ENCODE measurements around the gene MEMO1. TPM values are rescaled to one million over a fixed set of nuclear protein-coding genes. Genes with fewer than 3 reads are reported as not detected.
A peak's percentile ranks its signal among the peaks of the same experiment; 100 is the strongest.

Gene MEMO1
- total and polyA plus RNA-seq, 2 donors (not counting 1 experiment from before 2014, with no cell fraction given), result 44.8 to 65.8 TPM

GRCh38 chr2:31997653-31998052 is 13.2 kb downstream of the MEMO1 start:
- H2AFZ ChIP-seq (ENCODE audit: insufficient read depth, low read depth, low read length, poor library complexity, severe bottlenecking), result no peak overlapping the region
- peak overlapping the region; percentile 9 for H3K4me3 Mint-ChIP-seq
- H3K4me3 ChIP-seq (ENCODE audit: control extremely low read depth in 1 of 5, extremely low read depth in 1 of 5, insufficient read depth in 1 of 5, low read depth in 2 of 5, low read length in 4 of 5), result no peak overlapping the region
- WGBS (ENCODE audit: insufficient coverage), result 67% methylated on average over 3 of the region's 3 CpGs
- peak overlapping the region; percentile 4 for H3K4me2 ChIP-seq (replicated peaks; ENCODE audit: low read depth, low read length, poor library complexity, severe bottlenecking)
- no peak overlapping the region for H3K27ac ChIP-seq (ENCODE audit: low read length in 2 of 2)
- DNase-seq (no peak), ATAC-seq (ENCODE audit: low read depth) (no peak)
- peaks cover 30 to 36% of the 10 kb centered on the region in 2 donors for H3K4me1 ChIP-seq (ENCODE audit: control insufficient read depth in 2 of 2, insufficient read depth in 2 of 2, low read length in 2 of 2)
- CTCF ChIA-PET, result interaction anchor here (1.1 kb wide), 1 partner anchor 11 kb away, joined by 3 read pairs; no protein-coding TSS in a partner anchor
- H3K4me1 Mint-ChIP-seq, result peaks cover 58% of the 10 kb centered on the region
- no peak for TF ChIP-seq EZH2 (IDR thresholded peaks at IDR 0.05; ENCODE audit: borderline replicate concordance, insufficient read depth, low read depth, low read length, poor library complexity, severe bottlenecking)
- TF ChIP-seq CTCF (IDR thresholded peaks at IDR 0.05), result no peak
- no peaks in the 10 kb centered on the region for H3K9me3 Mint-ChIP-seq (ENCODE audit: insufficient read depth)
- H3K27ac Mint-ChIP-seq, result no peak overlapping the region
- peaks cover 97% of the 10 kb centered on the region for H3K79me2 ChIP-seq (ENCODE audit: control insufficient read depth, insufficient read depth, low read length)
- H3K9me3 ChIP-seq (ENCODE audit: control extremely low read depth in 1 of 3, control insufficient read depth in 2 of 3, insufficient read depth in 1 of 3, low read length in 2 of 3), result no peaks in the 10 kb centered on the region
- no peaks in the 10 kb centered on the region for H3K36me3 ChIP-seq (replicated peaks in 1 of 2; ENCODE audit: control extremely low read depth in 1 of 2, control insufficient read depth in 1 of 2, extremely low read depth in 1 of 2, insufficient read depth in 2 of 2, low read length in 1 of 2)
- H3K27me3 ChIP-seq (replicated peaks in 1 of 4; ENCODE audit: control extremely low read depth in 1 of 4, control insufficient read depth in 3 of 4, insufficient read depth in 4 of 4, low read length in 3 of 4), result no peaks in the 10 kb centered on the region
- no peaks in the 10 kb centered on the region for H3K27me3 Mint-ChIP-seq
- no peak overlapping the region for H3K9ac ChIP-seq (ENCODE audit: low read length)
- peaks cover 42% of the 10 kb centered on the region for H4K20me1 ChIP-seq (ENCODE audit: control insufficient read depth, insufficient read depth, low read length, poor library complexity, severe bottlenecking)
- intact Hi-C loops (cut with micrococcal nuclease), result no loop called here
- POLR2A ChIA-PET, result no interaction called here

GRCh38 chr2:31996571-31997150 is 14.1 kb downstream of the MEMO1 start:
- H3K4me3 Mint-ChIP-seq, result peak overlapping the region; percentile 24
- H4K20me1 ChIP-seq (ENCODE audit: control insufficient read depth, insufficient read depth, low read length, poor library complexity, severe bottlenecking), result peaks cover 41% of the 10 kb centered on the region
- DNase-seq, result no peak
- peak overlapping the region; percentile 14 for H3K4me2 ChIP-seq (replicated peaks; ENCODE audit: low read depth, low read length, poor library complexity, severe bottlenecking)
- intact Hi-C loops (cut with micrococcal nuclease), result no loop called here
- H3K27me3 Mint-ChIP-seq, result no peaks in the 10 kb centered on the region
- no peaks in the 10 kb centered on the region for H3K27me3 ChIP-seq (replicated peaks in 1 of 4; ENCODE audit: control extremely low read depth in 1 of 4, control insufficient read depth in 3 of 4, insufficient read depth in 4 of 4, low read length in 3 of 4)
- no peak overlapping the region for H3K27ac Mint-ChIP-seq
- ChIA-PET POLR2A (no interaction called here), CTCF (no interaction called here)
- WGBS (ENCODE audit: insufficient coverage), result 71% methylated on average over 6 of the region's 6 CpGs
- no peaks in the 10 kb centered on the region for H3K9me3 Mint-ChIP-seq (ENCODE audit: insufficient read depth)
- no peaks in the 10 kb centered on the region for H3K36me3 ChIP-seq (replicated peaks in 1 of 2; ENCODE audit: control extremely low read depth in 1 of 2, control insufficient read depth in 1 of 2, extremely low read depth in 1 of 2, insufficient read depth in 2 of 2, low read length in 1 of 2)
- no peak overlapping the region for H2AFZ ChIP-seq (ENCODE audit: insufficient read depth, low read depth, low read length, poor library complexity, severe bottlenecking)
- peaks cover 96% of the 10 kb centered on the region for H3K79me2 ChIP-seq (ENCODE audit: control insufficient read depth, insufficient read depth, low read length)
- no peaks in the 10 kb centered on the region for H3K9me3 ChIP-seq (ENCODE audit: control extremely low read depth in 1 of 3, control insufficient read depth in 2 of 3, insufficient read depth in 1 of 3, low read length in 2 of 3)
- TF ChIP-seq EZH2 (IDR thresholded peaks at IDR 0.05; ENCODE audit: borderline replicate concordance, insufficient read depth, low read depth, low read length, poor library complexity, severe bottlenecking), result no peak
- TF ChIP-seq CTCF (IDR thresholded peaks at IDR 0.05), result no peak
- H3K4me3 ChIP-seq (ENCODE audit: control extremely low read depth in 1 of 5, extremely low read depth in 1 of 5, insufficient read depth in 1 of 5, low read depth in 2 of 5, low read length in 4 of 5), result no peak overlapping the region
- peaks cover 61% of the 10 kb centered on the region for H3K4me1 Mint-ChIP-seq
- H3K9ac ChIP-seq (ENCODE audit: low read length), result no peak overlapping the region
- peak overlapping the region in 1 of 2 donors; percentile 46 for H3K27ac ChIP-seq (ENCODE audit: low read length in 2 of 2)
- no peak for ATAC-seq (ENCODE audit: low read depth)
- H3K4me1 ChIP-seq (ENCODE audit: control insufficient read depth in 2 of 2, insufficient read depth in 2 of 2, low read length in 2 of 2), result peaks cover 30 to 36% of the 10 kb centered on the region in 2 donors
